Colonic mucosa (tissue), 4 donors: ENCODE data around the gene GRIK4. TPM values are rescaled to one million over a fixed set of nuclear protein-coding genes. Genes with fewer than 3 reads are reported as not detected.

Experiments used
- DNase-seq: peaks from one replicate; pipeline ENCODE4 v3.0.0-alpha.2; 2020
- H3K27ac ChIP-seq: fragments of 200-600 bp; one replicate; pipeline ENCODE4 v1.8.0; 2021
- H3K27me3 ChIP-seq: fragments of 200-600 bp; one replicate; pipeline ENCODE4 v1.8.0; 2021
- H3K36me3 ChIP-seq: fragments of 200-600 bp; one replicate; pipeline ENCODE4 v1.8.0; 2021
- H3K4me1 ChIP-seq: fragments of 200-600 bp; one replicate; pipeline ENCODE4 v1.8.0; 2021; ENCODE audit warnings: mild to moderate bottlenecking
- H3K4me3 ChIP-seq: fragments of 200-600 bp; one replicate; pipeline ENCODE4 v1.8.0; 2021
- H3K9ac ChIP-seq, 2 donors: one replicate each; pipeline ENCODE4 v1.7.0; 2013; ENCODE audit warnings: control low read depth in 2 of 2, low read depth in 2 of 2, low read length in 2 of 2
- H3K9me3 ChIP-seq: fragments of 200-600 bp; one replicate; pipeline ENCODE4 v1.8.0; 2021
- intact Hi-C: fragments of 100-400 bp; cut with DNase I; formaldehyde crosslinking; loops from one replicate; pipeline ENCODE4 v1.14.1; 2022
- total RNA-seq, 2 donors: library from RNA; stranded (reverse); fragmentation: NEBNext Ultra II Directional in 1 of 2; extraction: Animal tissue kit (Norgen Biotek cat#: 25700) in 1 of 2; gene quantifications; one replicate each; pipeline ENCODE4 v1.2.1, GENCODE V29; 2021
- TF ChIP-seq, protein P1 (sequence below): fragments of 200-600 bp; IDR thresholded peaks from one replicate; pipeline ENCODE4 v1.8.0; 2022; ENCODE audit warnings: antibody characterized with exemption, mild to moderate bottlenecking
- donor health status: healthy.
- donor health status: DM: no; HTN: no; CAD: no.
- donor health status: DM: no; HTN: no; CAD: no.

GRIK4 gene
- total RNA-seq, 2 donors from 2014 or later, result 0.10 to 0.21 TPM

GRCh38 chr11:120940160-120940848, 428.8 kb downstream of the GRIK4 start:
- H3K9ac ChIP-seq, result no peak overlapping the region
- H3K4me3 ChIP-seq, result no peak overlapping the region
- TF ChIP-seq, protein P1, sequence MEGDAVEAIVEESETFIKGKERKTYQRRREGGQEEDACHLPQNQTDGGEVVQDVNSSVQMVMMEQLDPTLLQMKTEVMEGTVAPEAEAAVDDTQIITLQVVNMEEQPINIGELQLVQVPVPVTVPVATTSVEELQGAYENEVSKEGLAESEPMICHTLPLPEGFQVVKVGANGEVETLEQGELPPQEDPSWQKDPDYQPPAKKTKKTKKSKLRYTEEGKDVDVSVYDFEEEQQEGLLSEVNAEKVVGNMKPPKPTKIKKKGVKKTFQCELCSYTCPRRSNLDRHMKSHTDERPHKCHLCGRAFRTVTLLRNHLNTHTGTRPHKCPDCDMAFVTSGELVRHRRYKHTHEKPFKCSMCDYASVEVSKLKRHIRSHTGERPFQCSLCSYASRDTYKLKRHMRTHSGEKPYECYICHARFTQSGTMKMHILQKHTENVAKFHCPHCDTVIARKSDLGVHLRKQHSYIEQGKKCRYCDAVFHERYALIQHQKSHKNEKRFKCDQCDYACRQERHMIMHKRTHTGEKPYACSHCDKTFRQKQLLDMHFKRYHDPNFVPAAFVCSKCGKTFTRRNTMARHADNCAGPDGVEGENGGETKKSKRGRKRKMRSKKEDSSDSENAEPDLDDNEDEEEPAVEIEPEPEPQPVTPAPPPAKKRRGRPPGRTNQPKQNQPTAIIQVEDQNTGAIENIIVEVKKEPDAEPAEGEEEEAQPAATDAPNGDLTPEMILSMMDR, result no peak
- H3K9me3 ChIP-seq, result no peaks in the 10 kb centered on the region
- no peak for DNase-seq
- H3K4me1 ChIP-seq, result no peaks in the 10 kb centered on the region
- no peak overlapping the region for H3K27ac ChIP-seq
- no peaks in the 10 kb centered on the region for H3K36me3 ChIP-seq
- intact Hi-C loops, result no loop called here
- H3K27me3 ChIP-seq, result no peaks in the 10 kb centered on the region

DNA sequence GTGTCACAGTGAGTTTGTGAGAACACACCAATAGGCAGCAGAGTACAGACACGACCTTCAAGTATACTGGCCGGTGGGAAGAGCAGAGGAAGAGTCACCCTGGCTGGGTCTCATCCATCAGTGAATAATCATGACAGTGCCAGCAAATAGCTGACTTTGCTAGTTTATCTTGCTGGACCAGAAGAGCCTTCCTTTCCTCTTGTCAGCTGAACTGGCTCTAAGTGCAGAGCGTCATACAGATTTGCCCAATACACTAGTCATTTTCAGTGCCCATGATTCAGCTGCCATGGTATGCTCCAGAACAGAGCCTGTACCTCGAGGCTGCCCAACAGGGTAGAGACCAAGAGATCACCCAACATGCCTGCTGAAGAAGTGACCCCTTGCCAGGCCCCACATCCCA, 429.5 kb downstream of the GRIK4 start:
- Histone ChIP-seq H3K9ac (no peak overlapping the region), H3K36me3 (no peaks in the 10 kb centered on the region), H3K27me3 (no peaks in the 10 kb centered on the region), H3K27ac (no peak overlapping the region), H3K9me3 (no peaks in the 10 kb centered on the region), H3K4me3 (no peak overlapping the region), H3K4me1 (no peaks in the 10 kb centered on the region)
- intact Hi-C loops, result no loop called here
- TF ChIP-seq, protein P1, result no peak
- DNase-seq, result no peak

- TF ChIP-seq, protein P1, result no peak
- no peak overlapping the region for H3K27ac ChIP-seq
- intact Hi-C loops, result no loop called here
- no peaks in the 10 kb centered on the region for H3K9me3 ChIP-seq
- H3K36me3 ChIP-seq, result no peaks in the 10 kb centered on the region
- H3K4me1 ChIP-seq, result no peaks in the 10 kb centered on the region
- no peaks in the 10 kb centered on the region for H3K27me3 ChIP-seq
- no peak overlapping the region for H3K4me3 ChIP-seq
- no peak for DNase-seq
- no peak overlapping the region for H3K9ac ChIP-seq
These were observed 431.2 kb downstream of the GRIK4 start for GRCh38 chr11:120942701-120943100.

DNA sequence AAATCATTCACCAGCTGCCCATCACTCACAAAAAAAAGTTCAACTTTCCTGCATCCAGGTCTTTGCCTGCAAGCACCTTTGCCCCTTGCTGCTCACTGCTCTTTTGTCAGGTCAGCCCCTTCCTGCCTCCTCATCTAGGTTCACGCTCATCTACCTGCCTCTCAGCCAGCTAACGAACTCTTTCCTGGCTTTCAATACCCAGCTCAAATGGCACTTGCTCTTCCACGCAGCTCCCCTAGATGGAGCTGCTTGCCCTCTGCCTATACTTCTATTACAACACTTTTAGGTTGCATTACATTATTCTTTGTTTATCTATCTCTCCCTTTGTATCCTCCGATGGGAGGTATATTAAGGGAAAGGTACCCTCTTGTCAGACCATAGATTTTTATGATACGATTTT, 433.5 kb downstream of the GRIK4 start:
- Histone ChIP-seq H3K9ac (no peak overlapping the region), H3K4me3 (no peak overlapping the region), H3K36me3 (no peaks in the 10 kb centered on the region), H3K27ac (no peak overlapping the region), H3K4me1 (no peaks in the 10 kb centered on the region), H3K27me3 (peaks cover 5% of the 10 kb centered on the region), H3K9me3 (no peaks in the 10 kb centered on the region)
- TF ChIP-seq, protein P1, result no peak
- DNase-seq, result no peak
- intact Hi-C loops, result no loop called here

- Histone ChIP-seq H3K4me1 (no peaks in the 10 kb centered on the region), H3K27me3 (peaks cover 5% of the 10 kb centered on the region), H3K9me3 (no peaks in the 10 kb centered on the region), H3K4me3 (no peak overlapping the region), H3K9ac (no peak overlapping the region), H3K36me3 (no peaks in the 10 kb centered on the region), H3K27ac (no peak overlapping the region)
- DNase-seq, result no peak
- intact Hi-C loops, result no loop called here
- TF ChIP-seq, protein P1, result no peak
These were observed 439.3 kb downstream of the GRIK4 start for GRCh38 chr11:120950880-120951279.
